Stimulated activated effector memory CD8-positive, alpha-beta T cell treated with anti-CD3 and anti-CD28 coated beads, Interleukin-12 subunit alpha, Interleukin-12 subunit beta, amount 100 ng/mL, for 72 hours (primary cell): ENCODE measurements around the gene MFSD12.

ENCODE experiments used
- ATAC-seq: fragments of 150-1000 bp; cut with Tn5 transposase; 2 replicates; pipeline ENCODE4 v1.10.0; 2021
- DNase-seq, 2 donors: peaks; one replicate each; pipeline ENCODE4 v3.0.0; 2021 to 2022; ENCODE audit warnings: low spot score in 2 of 2
- H3K27ac Mint-ChIP-seq: one replicate; pipeline ENCODE4 v1.8.0; 2022; ENCODE audit warnings: mild to moderate bottlenecking, mixed read lengths
- H3K36me3 Mint-ChIP-seq: one replicate; pipeline ENCODE4 v1.8.0; 2022; ENCODE audit warnings: mild to moderate bottlenecking, mixed read lengths
- H3K4me1 Mint-ChIP-seq: one replicate; pipeline ENCODE4 v1.8.0; 2022; ENCODE audit warnings: mixed read lengths
- H3K4me3 Mint-ChIP-seq: one replicate; pipeline ENCODE4 v1.8.0; 2022; ENCODE audit warnings: mild to moderate bottlenecking, mixed read lengths
- H3K9me3 Mint-ChIP-seq: one replicate; pipeline ENCODE4 v1.8.0; 2022; ENCODE audit warnings: mixed read lengths

MFSD12 gene

GRCh38 chr19:3557461-3558248, at the start of gene MFSD12:
Gene MFSD12 (minus strand): TSS chr19:3557586. CDS start chr19:3557403, 183 bp downstream.
- ATAC-seq, result peak; percentile 96
- H3K36me3 Mint-ChIP-seq, result peaks cover 19% of the 10 kb centered on the region
- peak; percentile 95 to 97 for DNase-seq
- peak within 1 kb of the TSS; percentile 95 for H3K27ac Mint-ChIP-seq
- peak within 1 kb of the TSS; percentile 98 for H3K4me3 Mint-ChIP-seq
- peaks cover 43% of the 10 kb centered on the region for H3K4me1 Mint-ChIP-seq
- no peaks in the 10 kb centered on the region for H3K9me3 Mint-ChIP-seq

GRCh38 chr19:3606690-3607289, 49.4 kb upstream of the MFSD12 start, which contains the start of gene TBXA2R:
Gene TBXA2R (minus strand): TSS chr19:3606875. CDS start chr19:3600634, 6,241 bp downstream.
- Mint-ChIP-seq H3K36me3 (peaks cover 7% of the 10 kb centered on the region), H3K4me3 (no peak within 1 kb of the TSS), H3K9me3 (no peaks in the 10 kb centered on the region), H3K4me1 (peaks cover 10% of the 10 kb centered on the region), H3K27ac (no peak within 1 kb of the TSS)
- DNase-seq (peak; percentile 56 to 78), ATAC-seq (peak; percentile 65)

- Mint-ChIP-seq H3K4me1 (peaks cover 10% of the 10 kb centered on the region), H3K9me3 (no peaks in the 10 kb centered on the region), H3K36me3 (peaks cover 4% of the 10 kb centered on the region), H3K27ac (no peak overlapping the region), H3K4me3 (no peak overlapping the region)
- DNase-seq (no peak), ATAC-seq (peak; percentile 69)
Measured at GRCh38 chr19:3606174-3606689, 48.8 kb upstream of the MFSD12 start.

- peaks cover 10% of the 10 kb centered on the region for H3K4me1 Mint-ChIP-seq
- no peaks in the 10 kb centered on the region for H3K9me3 Mint-ChIP-seq
- no peak overlapping the region for H3K27ac Mint-ChIP-seq
- no peak for DNase-seq
- H3K4me3 Mint-ChIP-seq, result no peak overlapping the region
- no peak for ATAC-seq
- H3K36me3 Mint-ChIP-seq, result peaks cover 4% of the 10 kb centered on the region
Measured at GRCh38 chr19:3605770-3606169, 48.4 kb upstream of the MFSD12 start.

- H3K4me1 Mint-ChIP-seq, result peaks cover 10% of the 10 kb centered on the region
- no peaks in the 10 kb centered on the region for H3K9me3 Mint-ChIP-seq
- no peak overlapping the region for H3K4me3 Mint-ChIP-seq
- ATAC-seq (no peak), DNase-seq (no peak)
- H3K27ac Mint-ChIP-seq, result no peak overlapping the region
- H3K36me3 Mint-ChIP-seq, result peaks cover 4% of the 10 kb centered on the region
Measured at GRCh38 chr19:3605361-3605760, 48.0 kb upstream of the MFSD12 start.

- no peak for DNase-seq
- H3K4me3 Mint-ChIP-seq, result no peak overlapping the region
Measured at GRCh38 chr19:3604987-3605343, 47.6 kb upstream of the MFSD12 start.

GRCh38 chr19:3604227-3604986, 47.0 kb upstream of the MFSD12 start:
- H3K9me3 Mint-ChIP-seq, result no peaks in the 10 kb centered on the region
- no peak overlapping the region for H3K27ac Mint-ChIP-seq
- peak; percentile 17 for ATAC-seq
- H3K36me3 Mint-ChIP-seq, result no peaks in the 10 kb centered on the region
- peaks cover 10% of the 10 kb centered on the region for H3K4me1 Mint-ChIP-seq
- DNase-seq, result peak in 1 of 2 donors; percentile 64
- H3K4me3 Mint-ChIP-seq, result no peak overlapping the region

More at GRCh38 chr19:3604987-3605343, 47.6 kb upstream of the MFSD12 start:
- H3K36me3 Mint-ChIP-seq, result peaks cover under 1% of the 10 kb centered on the region
- H3K27ac Mint-ChIP-seq, result no peak overlapping the region
- peaks cover 10% of the 10 kb centered on the region for H3K4me1 Mint-ChIP-seq
- peak; percentile 58 for ATAC-seq
- H3K9me3 Mint-ChIP-seq, result no peaks in the 10 kb centered on the region

GRCh38 chr19:3603121-3603811, 45.9 kb upstream of the MFSD12 start:
- H3K4me3 Mint-ChIP-seq, result no peak overlapping the region
- no peak overlapping the region for H3K27ac Mint-ChIP-seq
- H3K4me1 Mint-ChIP-seq, result peaks cover 8% of the 10 kb centered on the region
- ATAC-seq, result no peak
- no peak for DNase-seq
- no peaks in the 10 kb centered on the region for H3K9me3 Mint-ChIP-seq
- H3K36me3 Mint-ChIP-seq, result no peaks in the 10 kb centered on the region

GRCh38 chr19:3601021-3601420, 43.6 kb upstream of the MFSD12 start:
- H3K4me1 Mint-ChIP-seq, result no peaks in the 10 kb centered on the region
- no peak for DNase-seq
- no peak for ATAC-seq
- H3K9me3 Mint-ChIP-seq, result no peaks in the 10 kb centered on the region
- no peak overlapping the region for H3K4me3 Mint-ChIP-seq
- H3K27ac Mint-ChIP-seq, result no peak overlapping the region
- no peaks in the 10 kb centered on the region for H3K36me3 Mint-ChIP-seq

- no peak overlapping the region for H3K4me3 Mint-ChIP-seq
- no peak for ATAC-seq
Measured at GRCh38 chr19:3599776-3600187, 42.4 kb upstream of the MFSD12 start.

GRCh38 chr19:3595521-3596061, 38.2 kb upstream of the MFSD12 start:
- H3K36me3 Mint-ChIP-seq, result no peaks in the 10 kb centered on the region
- no peak overlapping the region for H3K27ac Mint-ChIP-seq
- no peak for ATAC-seq
- no peaks in the 10 kb centered on the region for H3K9me3 Mint-ChIP-seq
- DNase-seq, result no peak
- H3K4me3 Mint-ChIP-seq, result no peak overlapping the region
- no peaks in the 10 kb centered on the region for H3K4me1 Mint-ChIP-seq

More at GRCh38 chr19:3599776-3600187, 42.4 kb upstream of the MFSD12 start:
- H3K27ac Mint-ChIP-seq, result no peak overlapping the region
- no peak for DNase-seq
- H3K36me3 Mint-ChIP-seq, result no peaks in the 10 kb centered on the region
- no peaks in the 10 kb centered on the region for H3K4me1 Mint-ChIP-seq
- no peaks in the 10 kb centered on the region for H3K9me3 Mint-ChIP-seq

GRCh38 chr19:3593156-3593555, 35.8 kb upstream of the MFSD12 start:
- Mint-ChIP-seq H3K9me3 (no peaks in the 10 kb centered on the region), H3K27ac (no peak overlapping the region), H3K4me3 (no peak overlapping the region), H3K36me3 (no peaks in the 10 kb centered on the region), H3K4me1 (no peaks in the 10 kb centered on the region)
- ATAC-seq, result no peak
- no peak for DNase-seq

- ATAC-seq (no peak), DNase-seq (no peak)
- H3K36me3 Mint-ChIP-seq, result no peaks in the 10 kb centered on the region
- H3K27ac Mint-ChIP-seq, result no peak overlapping the region
- no peak overlapping the region for H3K4me3 Mint-ChIP-seq
- H3K9me3 Mint-ChIP-seq, result no peaks in the 10 kb centered on the region
- H3K4me1 Mint-ChIP-seq, result no peaks in the 10 kb centered on the region
Measured at GRCh38 chr19:3591876-3592613, 34.7 kb upstream of the MFSD12 start.

- no peaks in the 10 kb centered on the region for H3K4me1 Mint-ChIP-seq
- H3K27ac Mint-ChIP-seq, result no peak overlapping the region
- no peak overlapping the region for H3K4me3 Mint-ChIP-seq
- no peaks in the 10 kb centered on the region for H3K9me3 Mint-ChIP-seq
- ATAC-seq (no peak), DNase-seq (no peak)
- H3K36me3 Mint-ChIP-seq, result no peaks in the 10 kb centered on the region
Measured at GRCh38 chr19:3590991-3591659, 33.7 kb upstream of the MFSD12 start.
